GM13976 (cell line): Measurements from ENCODE around the gene CRYBG3.

Experiments used
- DNase-seq: peaks from one replicate; pipeline ENCODE4 v3.0.0; 2012; ENCODE audit warnings: low spot score
- in situ Hi-C: fragments of 300-500 bp; cut with MboI; formaldehyde crosslinking; loops from one replicate; pipeline ENCODE4 v1.12.0; 2022; ENCODE audit warnings: low sequenced_read_pairs, mixed read lengths, inconsistent platforms; ENCODE audit not compliant: unreplicated experiment
- TF ChIP-seq, protein P1 (sequence below): IDR thresholded peaks from 2 replicates; pipeline ENCODE4 v1.5.1; 2012; ENCODE audit warnings: borderline replicate concordance, mild to moderate bottlenecking; ENCODE audit not compliant: insufficient read depth; ENCODE audit errors: extremely low read depth, missing control alignments, control extremely low read depth

Gene CRYBG3

GRCh38 chr3:97917813-97918536, 96.2 kb downstream of the CRYBG3 start:
- in situ Hi-C loops = no loop called here
- no peak for DNase-seq
- TF ChIP-seq, protein P1, sequence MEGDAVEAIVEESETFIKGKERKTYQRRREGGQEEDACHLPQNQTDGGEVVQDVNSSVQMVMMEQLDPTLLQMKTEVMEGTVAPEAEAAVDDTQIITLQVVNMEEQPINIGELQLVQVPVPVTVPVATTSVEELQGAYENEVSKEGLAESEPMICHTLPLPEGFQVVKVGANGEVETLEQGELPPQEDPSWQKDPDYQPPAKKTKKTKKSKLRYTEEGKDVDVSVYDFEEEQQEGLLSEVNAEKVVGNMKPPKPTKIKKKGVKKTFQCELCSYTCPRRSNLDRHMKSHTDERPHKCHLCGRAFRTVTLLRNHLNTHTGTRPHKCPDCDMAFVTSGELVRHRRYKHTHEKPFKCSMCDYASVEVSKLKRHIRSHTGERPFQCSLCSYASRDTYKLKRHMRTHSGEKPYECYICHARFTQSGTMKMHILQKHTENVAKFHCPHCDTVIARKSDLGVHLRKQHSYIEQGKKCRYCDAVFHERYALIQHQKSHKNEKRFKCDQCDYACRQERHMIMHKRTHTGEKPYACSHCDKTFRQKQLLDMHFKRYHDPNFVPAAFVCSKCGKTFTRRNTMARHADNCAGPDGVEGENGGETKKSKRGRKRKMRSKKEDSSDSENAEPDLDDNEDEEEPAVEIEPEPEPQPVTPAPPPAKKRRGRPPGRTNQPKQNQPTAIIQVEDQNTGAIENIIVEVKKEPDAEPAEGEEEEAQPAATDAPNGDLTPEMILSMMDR = no peak

DNA sequence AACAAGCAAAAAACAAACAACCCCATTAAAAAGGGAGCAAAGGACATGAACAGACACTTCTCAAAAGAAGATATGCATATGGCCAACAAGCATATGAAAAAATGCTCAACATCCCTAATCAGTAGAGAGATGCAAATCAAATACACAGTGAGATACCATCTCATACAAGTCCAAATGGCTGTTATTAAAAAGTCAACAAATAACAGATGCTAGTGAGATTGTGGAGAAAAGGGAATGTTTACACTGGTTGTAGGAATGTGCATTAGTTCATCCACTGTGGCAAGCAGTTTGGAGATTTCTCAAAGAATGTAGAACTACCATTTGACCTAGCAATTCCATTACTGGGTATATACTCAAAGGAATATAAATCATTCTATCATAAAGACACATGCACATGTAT, 105.9 kb downstream of the CRYBG3 start:
- in situ Hi-C loops = no loop called here
- TF ChIP-seq, protein P1 = no peak
- DNase-seq = no peak

DNA sequence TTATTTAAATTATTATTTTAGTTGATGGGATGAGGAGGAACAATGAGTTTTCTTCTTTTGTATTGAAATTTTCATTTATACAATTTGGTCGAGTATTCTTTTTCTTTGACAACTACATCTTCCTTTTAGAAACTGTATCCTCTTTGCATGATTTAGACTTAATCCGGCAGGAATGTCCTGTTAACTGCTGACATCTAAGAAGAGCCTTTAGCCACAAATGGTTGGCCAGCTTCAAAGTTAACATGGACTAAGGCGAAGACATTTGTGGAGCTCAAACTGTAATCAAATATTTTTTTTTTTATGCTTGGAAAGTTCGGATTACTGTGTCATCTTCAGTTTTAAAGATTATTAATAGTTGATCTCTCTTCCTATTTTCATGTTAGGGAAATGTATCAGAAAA, 107.2 kb downstream of the CRYBG3 start:
- no peak for DNase-seq
- TF ChIP-seq, protein P1 = no peak
- in situ Hi-C loops = no loop called here

DNA sequence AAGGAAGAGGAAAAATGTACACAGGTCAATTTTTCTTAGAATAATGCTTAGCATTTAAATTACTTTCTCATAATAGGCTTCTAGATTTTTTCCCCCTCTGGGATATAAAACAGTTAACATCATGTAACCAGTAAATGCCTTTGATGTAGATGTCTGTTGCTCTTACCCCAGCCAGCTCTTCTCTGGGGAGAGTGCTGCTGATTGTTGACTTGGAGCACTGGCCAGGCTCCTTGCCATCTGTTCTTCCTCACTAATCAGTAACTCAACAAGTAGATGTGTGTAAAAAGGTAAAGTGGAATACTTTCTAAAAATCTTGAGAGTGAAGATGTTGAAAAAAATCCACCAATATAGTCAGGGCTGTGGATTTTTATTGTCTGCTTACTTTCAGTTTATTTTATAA, 108.2 kb downstream of the CRYBG3 start:
- no peak for DNase-seq
- TF ChIP-seq, protein P1 = no peak
- in situ Hi-C loops = no loop called here

DNA sequence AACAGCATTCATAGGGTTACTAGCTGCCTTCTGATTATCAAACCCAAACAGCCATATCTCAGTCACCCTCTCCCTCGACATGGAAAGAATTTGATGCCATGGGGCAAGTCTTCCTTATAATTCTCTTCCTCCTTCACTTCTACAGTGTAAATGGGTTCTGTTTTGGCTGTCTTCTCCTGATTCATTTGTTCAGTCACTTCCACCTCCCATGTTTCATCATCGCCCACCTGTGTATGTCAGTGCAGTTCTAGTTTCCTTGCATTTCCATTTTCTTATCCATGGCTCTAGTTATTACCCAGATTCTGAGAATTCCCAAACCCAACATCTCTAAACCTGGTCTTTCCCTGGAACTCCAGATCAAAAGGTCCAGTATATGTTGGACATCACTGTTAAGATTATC, 109.4 kb downstream of the CRYBG3 start:
- no peak for DNase-seq
- TF ChIP-seq, protein P1 = no peak
- in situ Hi-C loops = no loop called here

DNA sequence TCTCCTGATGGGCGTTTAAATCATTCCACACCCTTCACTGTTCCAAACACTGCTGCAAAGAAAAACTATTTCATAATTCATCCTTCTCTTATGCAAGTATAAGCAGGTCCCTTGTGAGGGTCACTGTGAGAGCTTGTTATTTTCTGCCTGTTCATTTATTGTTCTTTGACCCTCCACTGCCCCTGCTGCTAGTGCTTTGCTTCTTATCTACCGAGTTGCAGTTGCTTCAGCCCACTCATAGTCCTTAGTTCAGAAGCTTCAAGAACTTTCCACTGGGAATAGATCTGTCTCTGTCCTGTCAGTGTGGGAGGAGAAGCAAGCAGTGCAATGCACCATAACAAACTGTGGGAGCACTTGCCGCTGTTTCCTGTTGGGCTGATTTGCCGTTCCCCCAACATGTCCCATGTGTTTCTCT, 110.6 kb downstream of the CRYBG3 start:
- no peak for DNase-seq
- in situ Hi-C loops = no loop called here
- TF ChIP-seq, protein P1 = no peak
